NB4 (cell line): Measurements from ENCODE around the gene PPM1F.

Source experiments
- CTCF ChIP-seq: IDR thresholded peaks from one replicate; pipeline ENCODE4 v1.5.1; 2012; ENCODE audit warnings: low read depth, low read length
- MYC ChIP-seq: IDR thresholded peaks from 2 replicates; pipeline ENCODE4 v1.6.1; 2011; ENCODE audit warnings: low read depth, low read length
- POLR2A ChIP-seq: IDR thresholded peaks from 2 replicates; pipeline ENCODE4 v1.6.1; 2011; ENCODE audit warnings: mild to moderate bottlenecking; ENCODE audit not compliant: insufficient read length; ENCODE audit errors: extremely low read depth

GRCh38 chr22:21949948-21950347, 2.7 kb downstream of the PPM1F start:
- no peak for TF ChIP-seq CTCF
- TF ChIP-seq POLR2A: no peak
- no peak for TF ChIP-seq MYC
